Loucy (cell line): Measurements from ENCODE around the gene OCSTAMP.

Experiments
- H2AFZ ChIP-seq: fragments of 200-600 bp; sonication (generic); 2 replicates; pipeline ENCODE4 v1.6.0; 2016; ENCODE audit warnings: antibody characterized with exemption, mild to moderate bottlenecking, low read length, moderate library complexity
- H3F3A ChIP-seq: fragments of 200-600 bp; 2 replicates; pipeline ENCODE4 v1.6.0; 2016; ENCODE audit warnings: antibody characterized with exemption, low read depth, mild to moderate bottlenecking
- H3K27me3 ChIP-seq: fragments of 200-600 bp; sonication (generic); 2 replicates; pipeline ENCODE4 v1.6.1; 2014; ENCODE audit warnings: low read length, mild to moderate bottlenecking; ENCODE audit not compliant: insufficient read depth, poor library complexity, severe bottlenecking
- H3K36me3 ChIP-seq: fragments of 200-600 bp; sonication (generic); 2 replicates; pipeline ENCODE4 v1.6.1; 2016; ENCODE audit warnings: low read length; ENCODE audit not compliant: insufficient read depth
- H3K4me1 ChIP-seq: fragments of 200-600 bp; sonication (generic); 2 replicates; pipeline ENCODE4 v1.5.1; 2014; ENCODE audit warnings: low read length, mild to moderate bottlenecking; ENCODE audit not compliant: insufficient read depth, poor library complexity, severe bottlenecking
- H3K4me2 ChIP-seq: fragments of 200-600 bp; sonication (generic); 2 replicates; pipeline ENCODE4 v1.6.0; 2014; ENCODE audit warnings: antibody characterized with exemption, low read length, low read depth, mild to moderate bottlenecking; ENCODE audit not compliant: poor library complexity, severe bottlenecking
- H3K4me3 ChIP-seq: fragments of 200-600 bp; sonication (generic); 2 replicates; pipeline ENCODE4 v1.5.1; 2014; ENCODE audit warnings: low read length, mild to moderate bottlenecking, mixed read lengths; ENCODE audit not compliant: poor library complexity, severe bottlenecking
- H3K79me2 ChIP-seq: fragments of 200-600 bp; sonication (generic); 2 replicates; pipeline ENCODE4 v1.6.1; 2014; ENCODE audit warnings: low read length; ENCODE audit not compliant: insufficient read depth
- H3K9ac ChIP-seq: fragments of 200-600 bp; sonication (generic); 2 replicates; pipeline ENCODE4 v1.6.0; 2014; ENCODE audit warnings: mild to moderate bottlenecking, low read depth, low read length, moderate library complexity; ENCODE audit not compliant: poor library complexity, severe bottlenecking
- H3K9me2 ChIP-seq: fragments of 200-600 bp; sonication (generic); replicated peaks from 2 replicates; pipeline ENCODE4 v1.6.1; 2016; ENCODE audit warnings: low read depth, low read length, mixed read lengths
- H3K9me3 ChIP-seq: fragments of 200-600 bp; sonication (generic); 2 replicates; pipeline ENCODE4 v1.6.1; 2014; ENCODE audit warnings: mild to moderate bottlenecking, antibody characterized with exemption, low read length, low read depth; ENCODE audit not compliant: insufficient read depth
- H4K20me1 ChIP-seq: fragments of 200-600 bp; sonication (generic); 2 replicates; pipeline ENCODE4 v1.6.0; 2014; ENCODE audit warnings: antibody characterized with exemption, low read length, mild to moderate bottlenecking; ENCODE audit not compliant: insufficient read depth, poor library complexity, severe bottlenecking
- CTCF ChIP-seq: fragments of 200-600 bp; sonication (generic); conservative IDR thresholded peaks from 2 replicates; pipeline ENCODE4 v1.5.1; 2014; ENCODE audit warnings: mild to moderate bottlenecking, antibody characterized with exemption, low read length
- EZH2phosphoT487 ChIP-seq: fragments of 200-600 bp; IDR thresholded peaks from 2 replicates; pipeline ENCODE4 v1.6.1; 2018; ENCODE audit warnings: antibody characterized with exemption, mild to moderate bottlenecking, moderate library complexity, borderline replicate concordance

OCSTAMP gene

DNA sequence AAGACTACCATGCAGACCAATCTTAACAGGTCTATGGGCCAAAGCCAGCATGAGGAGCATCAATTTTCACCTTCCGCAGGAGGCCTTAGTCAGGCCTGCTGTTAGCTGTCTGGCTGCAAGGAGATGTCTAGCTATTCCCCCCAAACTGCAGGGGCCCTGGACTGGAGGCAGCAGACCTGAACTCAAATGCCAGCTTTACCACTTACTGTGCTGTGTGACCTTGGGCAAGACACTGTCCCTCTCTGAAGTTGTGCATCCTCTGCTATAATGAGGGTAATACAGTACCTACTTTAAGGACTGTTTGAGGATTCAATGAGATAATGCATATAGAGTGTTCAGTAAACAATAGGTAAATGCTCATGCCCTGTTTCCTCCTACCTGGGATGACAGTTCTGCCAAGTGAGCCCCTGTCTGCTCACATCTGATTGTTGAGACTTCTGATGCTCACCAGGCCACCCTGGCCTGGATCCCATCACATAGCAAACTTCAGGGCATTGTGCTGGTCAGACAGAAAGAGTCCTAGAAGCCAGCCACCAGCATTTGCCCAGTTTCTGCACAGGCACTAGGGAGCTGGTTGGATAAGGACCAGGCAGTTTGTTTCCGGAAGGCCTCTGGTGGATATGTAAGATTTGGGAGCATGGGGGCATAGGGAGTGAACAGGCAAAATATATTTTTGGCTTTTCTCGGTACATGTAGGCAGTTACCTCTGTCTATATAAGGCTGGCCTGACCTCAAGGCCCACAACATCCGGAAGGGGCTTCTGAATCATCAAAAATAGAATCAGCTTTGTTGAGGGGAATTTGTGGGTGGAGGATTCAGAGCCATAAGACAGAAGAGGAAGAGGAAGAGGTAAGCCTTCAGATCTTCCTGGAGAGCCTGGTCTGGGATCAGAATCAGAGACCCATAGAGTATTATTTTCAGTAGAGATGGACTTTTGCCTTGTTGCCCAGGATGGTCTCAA, 2.3 kb upstream of the OCSTAMP start:
- Histone ChIP-seq H3K36me3 (no peaks in the 10 kb centered on the region), H3K4me3 (peak overlapping the region; percentile 68), H3K27me3 (no peaks in the 10 kb centered on the region), H3K4me1 (peaks cover 80% of the 10 kb centered on the region), H3K79me2 (no peaks in the 10 kb centered on the region), H3K4me2 (peak overlapping the region; percentile 92), H3F3A (peaks cover 9% of the 10 kb centered on the region; the same call in 1 of the 2 replicates), H3K9me2 (no peaks in the 10 kb centered on the region), H2AFZ (no peak overlapping the region), H3K9ac (peak overlapping the region; percentile 78), H4K20me1 (no peaks in the 10 kb centered on the region), H3K9me3 (no peaks in the 10 kb centered on the region)
- TF ChIP-seq EZH2phosphoT487 (no peak), CTCF (no peak)

GRCh38 chr20:46551522-46552381, 1.3 kb upstream of the OCSTAMP start:
- Histone ChIP-seq H3K4me2 (peak overlapping the region; percentile 92), H3K9me2 (no peaks in the 10 kb centered on the region), H3K4me3 (peak overlapping the region; percentile 68), H3K9me3 (no peaks in the 10 kb centered on the region), H4K20me1 (no peaks in the 10 kb centered on the region), H3K4me1 (peaks cover 86% of the 10 kb centered on the region), H3F3A (peaks cover 9% of the 10 kb centered on the region; the same call in 1 of the 2 replicates), H3K79me2 (no peaks in the 10 kb centered on the region), H3K36me3 (no peaks in the 10 kb centered on the region), H3K27me3 (no peaks in the 10 kb centered on the region), H2AFZ (no peak overlapping the region), H3K9ac (peak overlapping the region; percentile 78)
- no peak for TF ChIP-seq CTCF
- TF ChIP-seq EZH2phosphoT487 = no peak

GRCh38 chr20:46549188-46549972, 1.1 kb downstream of the OCSTAMP start:
- no peaks in the 10 kb centered on the region for H3K36me3 ChIP-seq
- no peaks in the 10 kb centered on the region for H3K79me2 ChIP-seq
- no peaks in the 10 kb centered on the region for H3K9me2 ChIP-seq
- H3F3A ChIP-seq = peaks cover 12% of the 10 kb centered on the region; the same call in 1 of the 2 replicates
- H3K4me2 ChIP-seq = no peak overlapping the region
- H3K4me3 ChIP-seq = no peak overlapping the region
- no peaks in the 10 kb centered on the region for H4K20me1 ChIP-seq
- H2AFZ ChIP-seq = no peak overlapping the region
- H3K27me3 ChIP-seq = no peaks in the 10 kb centered on the region
- H3K9me3 ChIP-seq = no peaks in the 10 kb centered on the region
- TF ChIP-seq CTCF = peak; percentile 67
- no peak for TF ChIP-seq EZH2phosphoT487
- no peak overlapping the region for H3K9ac ChIP-seq
- H3K4me1 ChIP-seq = peaks cover 95% of the 10 kb centered on the region
